Nephron progenitor cell (in vitro differentiated cells): ENCODE measurements around the gene PDCD7.
"Not testable (repeated sequence)": the region's sequence is repeated elsewhere in the genome, so short reads cannot be mapped to it uniquely, and the experiment has no call there.

ENCODE experiments used
- DNase-seq: peaks from one replicate; pipeline ENCODE4 v3.0.0; 2021
- H3K27ac Mint-ChIP-seq: 2 replicates; pipeline ENCODE4 v1.8.0; 2021; ENCODE audit warnings: mild to moderate bottlenecking, moderate library complexity, mixed read lengths
- H3K27me3 Mint-ChIP-seq: 2 replicates; pipeline ENCODE4 v1.8.0; 2021; ENCODE audit warnings: mild to moderate bottlenecking, low read depth, mixed read lengths; ENCODE audit not compliant: poor library complexity
- H3K36me3 Mint-ChIP-seq: 2 replicates; pipeline ENCODE4 v1.8.0; 2021; ENCODE audit warnings: low read depth, mixed read lengths
- H3K4me1 Mint-ChIP-seq: 2 replicates; pipeline ENCODE4 v1.8.0; 2021; ENCODE audit warnings: mixed read lengths
- H3K4me3 Mint-ChIP-seq: 2 replicates; pipeline ENCODE4 v1.8.0; 2021; ENCODE audit warnings: mild to moderate bottlenecking, moderate library complexity, mixed read lengths
- H3K9me3 Mint-ChIP-seq: 2 replicates; pipeline ENCODE4 v1.8.0; 2021; ENCODE audit warnings: mild to moderate bottlenecking, moderate library complexity, mixed read lengths
- TF ChIP-seq, protein P1 (sequence below): fragments of 200-600 bp; sonication (generic); IDR thresholded peaks from 2 replicates; pipeline ENCODE4 v1.5.0; 2021; ENCODE audit warnings: antibody characterized with exemption

Gene PDCD7

DNA sequence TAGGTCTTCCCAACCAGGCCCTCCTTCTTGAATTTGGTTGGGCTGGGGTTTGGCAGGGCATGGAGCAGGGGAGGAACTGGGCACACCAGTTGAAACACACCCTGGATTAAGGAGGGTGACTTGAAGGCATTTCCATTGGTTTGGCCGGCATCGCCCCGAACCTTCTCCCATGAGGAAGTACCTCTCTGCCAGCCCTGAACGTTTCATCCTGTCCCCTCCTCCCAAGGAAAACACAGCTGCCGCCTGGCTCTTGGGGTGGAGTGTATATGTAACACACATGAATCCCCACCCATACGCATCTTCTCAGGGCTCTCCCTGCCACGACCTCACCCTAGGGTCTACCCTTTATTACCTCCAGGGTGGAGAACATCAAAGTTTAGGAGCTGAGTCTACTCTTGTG, 33.2 kb downstream of the PDCD7 start:
- peaks cover 3% of the 10 kb centered on the region for H3K27me3 Mint-ChIP-seq
- DNase-seq = no peak
- peaks cover 6% of the 10 kb centered on the region for H3K4me1 Mint-ChIP-seq
- peaks cover 42% of the 10 kb centered on the region for H3K36me3 Mint-ChIP-seq
- H3K27ac Mint-ChIP-seq = no peak overlapping the region
- no peaks in the 10 kb centered on the region for H3K9me3 Mint-ChIP-seq
- TF ChIP-seq, protein P1, sequence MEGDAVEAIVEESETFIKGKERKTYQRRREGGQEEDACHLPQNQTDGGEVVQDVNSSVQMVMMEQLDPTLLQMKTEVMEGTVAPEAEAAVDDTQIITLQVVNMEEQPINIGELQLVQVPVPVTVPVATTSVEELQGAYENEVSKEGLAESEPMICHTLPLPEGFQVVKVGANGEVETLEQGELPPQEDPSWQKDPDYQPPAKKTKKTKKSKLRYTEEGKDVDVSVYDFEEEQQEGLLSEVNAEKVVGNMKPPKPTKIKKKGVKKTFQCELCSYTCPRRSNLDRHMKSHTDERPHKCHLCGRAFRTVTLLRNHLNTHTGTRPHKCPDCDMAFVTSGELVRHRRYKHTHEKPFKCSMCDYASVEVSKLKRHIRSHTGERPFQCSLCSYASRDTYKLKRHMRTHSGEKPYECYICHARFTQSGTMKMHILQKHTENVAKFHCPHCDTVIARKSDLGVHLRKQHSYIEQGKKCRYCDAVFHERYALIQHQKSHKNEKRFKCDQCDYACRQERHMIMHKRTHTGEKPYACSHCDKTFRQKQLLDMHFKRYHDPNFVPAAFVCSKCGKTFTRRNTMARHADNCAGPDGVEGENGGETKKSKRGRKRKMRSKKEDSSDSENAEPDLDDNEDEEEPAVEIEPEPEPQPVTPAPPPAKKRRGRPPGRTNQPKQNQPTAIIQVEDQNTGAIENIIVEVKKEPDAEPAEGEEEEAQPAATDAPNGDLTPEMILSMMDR = no peak
- no peak overlapping the region for H3K4me3 Mint-ChIP-seq

DNA sequence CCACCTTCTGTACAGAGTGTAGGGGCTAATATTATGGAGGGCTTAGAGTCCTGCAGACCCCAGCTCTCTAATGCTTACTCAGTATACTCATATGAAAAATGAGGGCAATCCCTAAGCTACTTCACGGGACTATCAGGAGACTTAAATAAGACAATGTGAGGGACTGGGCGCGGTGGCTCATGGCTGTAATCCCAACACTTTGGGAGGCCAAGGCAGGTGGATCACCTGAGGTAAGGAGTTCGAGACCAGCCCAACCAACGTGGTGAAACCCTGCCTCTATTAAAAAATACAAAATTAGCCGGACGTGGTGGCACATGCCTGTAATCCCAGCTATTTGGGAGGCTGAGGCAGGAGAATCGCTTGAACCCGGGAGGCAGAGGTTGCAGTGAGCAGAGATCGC, 33.8 kb downstream of the PDCD7 start:
- H3K27ac Mint-ChIP-seq, H3K27me3 Mint-ChIP-seq, DNase-seq, H3K4me3 Mint-ChIP-seq, H3K4me1 Mint-ChIP-seq, H3K9me3 Mint-ChIP-seq: not testable (repeated sequence)
- peaks cover 38% of the 10 kb centered on the region for H3K36me3 Mint-ChIP-seq

DNA sequence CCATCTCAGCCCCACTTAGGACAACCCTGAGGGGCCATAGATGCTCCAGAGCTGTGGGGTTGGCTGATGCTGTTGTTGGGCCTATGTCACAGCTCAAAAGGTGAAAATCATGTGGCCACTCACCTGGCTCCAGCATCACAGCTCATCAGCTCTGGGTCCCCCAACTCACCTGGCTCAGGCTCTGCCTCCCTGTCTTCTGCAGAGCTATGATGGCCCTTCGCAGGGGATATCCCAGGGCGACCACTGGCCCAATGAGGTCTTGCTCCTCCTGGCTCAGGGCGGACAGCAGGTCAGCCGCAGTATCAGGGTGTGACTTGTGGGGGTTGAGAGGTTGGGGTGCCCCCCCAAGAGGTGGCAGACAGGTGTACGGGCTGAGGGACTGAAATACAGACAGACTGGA, 34.3 kb downstream of the PDCD7 start:
- TF ChIP-seq, protein P1 = no peak
- peaks cover 3% of the 10 kb centered on the region for H3K27me3 Mint-ChIP-seq
- H3K36me3 Mint-ChIP-seq = peaks cover 38% of the 10 kb centered on the region
- peaks cover 6% of the 10 kb centered on the region for H3K4me1 Mint-ChIP-seq
- no peak overlapping the region for H3K4me3 Mint-ChIP-seq
- H3K27ac Mint-ChIP-seq = no peak overlapping the region
- no peaks in the 10 kb centered on the region for H3K9me3 Mint-ChIP-seq
- DNase-seq = no peak

DNA sequence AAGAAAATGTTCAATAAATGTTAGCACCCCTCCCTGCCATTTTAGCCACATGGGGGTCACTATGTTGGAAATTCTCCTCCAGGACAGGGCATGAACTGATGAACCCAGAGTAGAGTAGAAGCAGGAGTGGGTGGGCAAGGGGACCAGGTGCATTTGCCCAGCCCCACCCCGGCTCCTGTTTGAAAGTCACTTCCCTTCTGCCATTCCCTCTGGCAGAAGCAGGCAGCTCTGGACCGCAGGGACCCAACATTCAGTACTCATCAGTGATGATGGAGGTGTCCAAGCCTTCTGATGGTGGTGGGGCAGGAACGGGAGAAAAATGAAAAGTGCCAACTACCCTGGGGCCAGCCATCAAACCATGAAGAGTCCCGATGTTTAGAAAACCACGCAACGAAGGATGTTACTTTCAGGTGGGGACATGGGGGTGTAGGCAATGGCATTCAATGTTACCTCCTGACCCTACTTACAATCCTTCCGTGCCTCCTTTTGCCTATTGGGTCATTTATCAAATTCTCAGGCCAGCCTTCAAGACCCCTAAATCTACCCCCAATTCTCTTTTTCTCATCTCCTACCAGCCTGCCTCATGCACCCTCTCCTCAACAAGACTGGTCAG, 35.9 kb downstream of the PDCD7 start:
- no peak for DNase-seq
- peaks cover 9% of the 10 kb centered on the region for H3K4me1 Mint-ChIP-seq
- TF ChIP-seq, protein P1 = no peak
- peaks cover 3% of the 10 kb centered on the region for H3K27me3 Mint-ChIP-seq
- peaks cover 34% of the 10 kb centered on the region for H3K36me3 Mint-ChIP-seq
- H3K9me3 Mint-ChIP-seq = no peaks in the 10 kb centered on the region
- no peak overlapping the region for H3K27ac Mint-ChIP-seq
- no peak overlapping the region for H3K4me3 Mint-ChIP-seq

DNA sequence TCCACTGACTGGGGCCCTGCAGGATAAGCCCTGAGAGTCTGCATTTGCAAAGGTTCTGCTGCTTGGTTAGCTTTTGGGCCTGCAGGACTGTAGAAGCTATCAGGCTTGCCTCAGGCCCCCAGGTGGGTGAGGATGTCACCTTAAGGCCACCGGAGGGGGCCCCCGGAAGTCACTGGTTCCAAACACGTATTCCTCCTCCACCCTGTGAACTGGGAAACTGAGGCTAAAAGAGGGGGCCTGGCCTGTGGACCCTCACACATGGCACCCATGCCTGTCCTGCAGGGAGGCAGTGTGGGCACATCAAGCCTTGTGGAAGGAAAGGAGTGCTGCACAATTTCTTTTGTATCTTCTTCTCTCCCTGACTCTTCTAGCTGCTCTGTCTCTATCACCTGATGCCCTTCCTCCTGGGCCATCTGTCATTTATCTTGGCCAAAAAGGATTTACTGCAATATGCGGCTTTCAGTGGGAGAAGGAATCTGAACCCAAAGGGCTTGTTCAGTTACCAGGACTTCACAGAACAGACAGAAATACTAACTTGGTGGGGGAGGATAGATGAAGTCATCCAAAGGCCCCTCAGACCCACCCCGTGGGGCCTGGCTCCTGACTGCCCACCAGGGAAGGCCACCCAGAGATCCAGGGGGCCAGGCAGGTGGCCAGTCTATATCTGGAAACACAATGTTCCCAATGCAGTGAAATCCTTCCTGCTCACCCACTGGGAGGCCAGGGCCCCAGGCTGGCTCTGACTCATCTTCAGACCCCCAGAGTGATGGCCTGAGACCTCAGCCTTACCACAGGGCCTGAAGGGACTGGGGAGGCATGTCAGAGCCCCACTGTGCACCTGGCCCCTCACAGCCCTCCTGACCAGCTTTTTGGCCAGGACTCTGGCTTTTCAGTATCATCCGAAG, 36.9 kb downstream of the PDCD7 start:
- H3K9me3 Mint-ChIP-seq = no peaks in the 10 kb centered on the region
- no peak overlapping the region for H3K4me3 Mint-ChIP-seq
- peaks cover 33% of the 10 kb centered on the region for H3K36me3 Mint-ChIP-seq
- peaks cover 18% of the 10 kb centered on the region for H3K4me1 Mint-ChIP-seq
- H3K27me3 Mint-ChIP-seq = peaks cover 3% of the 10 kb centered on the region
- TF ChIP-seq, protein P1 = no peak
- H3K27ac Mint-ChIP-seq = peak overlapping the region; percentile 13
- DNase-seq = no peak

DNA sequence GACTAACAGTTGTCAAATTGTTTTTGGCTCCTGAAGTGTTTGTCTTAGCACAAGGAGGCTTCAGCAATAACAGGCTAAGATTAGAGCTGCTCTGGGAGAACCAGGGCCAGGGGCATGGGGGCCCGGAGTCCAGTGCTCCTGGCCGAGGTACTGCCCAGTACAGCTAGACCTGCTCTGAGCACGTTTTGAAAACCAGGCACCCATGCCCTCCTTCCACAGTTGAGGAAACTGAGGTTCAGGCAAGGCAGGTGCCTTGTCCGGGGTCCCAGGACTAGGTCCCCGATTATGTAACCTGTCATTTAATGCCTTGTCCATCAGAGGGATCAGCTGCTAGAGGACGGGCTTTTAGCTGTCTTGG, 37.9 kb downstream of the PDCD7 start:
- H3K27ac Mint-ChIP-seq = no peak overlapping the region
- H3K4me1 Mint-ChIP-seq = peaks cover 18% of the 10 kb centered on the region
- no peak for DNase-seq
- peaks cover 3% of the 10 kb centered on the region for H3K27me3 Mint-ChIP-seq
- H3K9me3 Mint-ChIP-seq = no peaks in the 10 kb centered on the region
- no peak overlapping the region for H3K4me3 Mint-ChIP-seq
- H3K36me3 Mint-ChIP-seq = peaks cover 26% of the 10 kb centered on the region
- TF ChIP-seq, protein P1 = no peak
